Smooth muscle cell (in vitro differentiated cells): Measurements from ENCODE around the gene AIPL1. TPM values are rescaled to one million over a fixed set of nuclear protein-coding genes. Genes with fewer than 3 reads are reported as not detected.

ENCODE experiments used
- DNase-seq: peaks from one replicate; lab custom pipeline; 2025; ENCODE audit not compliant: unreplicated experiment; lab: John Stamatoyannopoulos, UW
- H2AFZ ChIP-seq: fragments of 200-600 bp; sonication (generic); 2 replicates; pipeline ENCODE4 v1.6.0; 2016; ENCODE audit warnings: antibody characterized with exemption, low read depth, mild to moderate bottlenecking
- H3F3A ChIP-seq: fragments of 200-600 bp; sonication (generic); 2 replicates; pipeline ENCODE4 v1.6.0; 2017; ENCODE audit warnings: antibody characterized with exemption, low read depth
- H3K27ac ChIP-seq: fragments of 200-600 bp; sonication (generic); 2 replicates; pipeline ENCODE4 v1.5.1; 2016; ENCODE audit warnings: low read depth, mild to moderate bottlenecking
- H3K27me3 ChIP-seq: fragments of 200-600 bp; sonication (generic); 2 replicates; pipeline ENCODE4 v1.6.1; 2016; ENCODE audit warnings: low read depth, mild to moderate bottlenecking
- H3K36me3 ChIP-seq: fragments of 200-600 bp; sonication (generic); 2 replicates; pipeline ENCODE4 v1.5.1; 2016; ENCODE audit warnings: low read depth
- H3K4me1 ChIP-seq: fragments of 200-600 bp; sonication (generic); 2 replicates; pipeline ENCODE4 v1.5.1; 2016; ENCODE audit warnings: low read depth
- H3K4me2 ChIP-seq: fragments of 200-600 bp; sonication (generic); 2 replicates; pipeline ENCODE4 v1.6.0; 2016; ENCODE audit warnings: mild to moderate bottlenecking
- H3K4me3 ChIP-seq: fragments of 200-600 bp; sonication (generic); 2 replicates; pipeline ENCODE4 v1.5.1; 2016; ENCODE audit warnings: mild to moderate bottlenecking
- H3K79me2 ChIP-seq: fragments of 200-600 bp; sonication (generic); 2 replicates; pipeline ENCODE4 v1.6.0; 2016; ENCODE audit warnings: low read depth, mild to moderate bottlenecking
- H3K9ac ChIP-seq: fragments of 200-600 bp; sonication (generic); 2 replicates; pipeline ENCODE4 v1.6.0; 2016; ENCODE audit warnings: low read depth
- H3K9me3 ChIP-seq: fragments of 200-600 bp; sonication (generic); replicated peaks from 2 replicates; pipeline ENCODE4 v1.5.1; 2016; ENCODE audit warnings: low read depth
- H4K20me1 ChIP-seq: fragments of 200-600 bp; sonication (generic); 2 replicates; pipeline ENCODE4 v1.6.0; 2016; ENCODE audit warnings: low read depth
- CTCF ChIP-seq: fragments of 200-600 bp; sonication (generic); IDR thresholded peaks from 2 replicates; pipeline ENCODE4 v1.5.1; 2017; ENCODE audit warnings: borderline replicate concordance, mild to moderate bottlenecking, antibody characterized with exemption; ENCODE audit not compliant: insufficient read depth, poor library complexity, severe bottlenecking
- WGBS: methylation state at CpG from one replicate; pipeline ENCODE4 v1.1.7; 2016; ENCODE audit warnings: low lambda C conversion rate; 5-methylcytosine and 5-hydroxymethylcytosine counted together
- polyA plus RNA-seq: library from polyadenylated mRNA; unstranded; fragments of >200 nt; fragmentation: Nextera tagmentation; extraction: Ambion mirVana; gene quantifications from 2 replicates; pipeline ENCODE4 v1.2.1, GENCODE V29; 2016
- total RNA-seq: library from RNA; depleted of rRNA; stranded (reverse); fragments of >200 nt; gene quantifications from 2 replicates; pipeline ENCODE4 v1.2.3, GENCODE V29; 2014

Gene AIPL1
- total and polyA plus RNA-seq, 2 experiments from 2014 or later, result not detected

- no peaks in the 10 kb centered on the region for H3K27me3 ChIP-seq
- no peak for TF ChIP-seq CTCF
- H3K4me2 ChIP-seq, result no peak overlapping the region
- no peaks in the 10 kb centered on the region for H3K79me2 ChIP-seq
- no peaks in the 10 kb centered on the region for H3K9me3 ChIP-seq
- no peak overlapping the region for H3K27ac ChIP-seq
- DNase-seq, result no peak
- WGBS, result 92% methylated on average over 25 of the region's 25 CpGs
- H4K20me1 ChIP-seq, result no peaks in the 10 kb centered on the region
- H2AFZ ChIP-seq, result no peak overlapping the region
- no peak overlapping the region for H3K9ac ChIP-seq
- H3F3A ChIP-seq, result no peaks in the 10 kb centered on the region
- no peak overlapping the region for H3K4me3 ChIP-seq
- H3K36me3 ChIP-seq, result no peaks in the 10 kb centered on the region
- H3K4me1 ChIP-seq, result peaks cover 5% of the 10 kb centered on the region
These were observed 8.4 kb downstream of the AIPL1 start for GRCh38 chr17:6426356-6427101.

- H2AFZ ChIP-seq, result no peak overlapping the region
- H3K36me3 ChIP-seq, result no peaks in the 10 kb centered on the region
- TF ChIP-seq CTCF, result no peak
- DNase-seq, result no peak
- H3K27me3 ChIP-seq, result peaks cover 4% of the 10 kb centered on the region
- no peaks in the 10 kb centered on the region for H3K9me3 ChIP-seq
- no peak overlapping the region for H3K4me3 ChIP-seq
- no peak overlapping the region for H3K4me2 ChIP-seq
- 91% methylated on average over 18 of the region's 18 CpGs for WGBS
- H3F3A ChIP-seq, result no peaks in the 10 kb centered on the region
- no peaks in the 10 kb centered on the region for H4K20me1 ChIP-seq
- no peaks in the 10 kb centered on the region for H3K79me2 ChIP-seq
- H3K27ac ChIP-seq, result no peak overlapping the region
- H3K4me1 ChIP-seq, result peaks cover 5% of the 10 kb centered on the region
- no peak overlapping the region for H3K9ac ChIP-seq
These were observed 9.5 kb downstream of the AIPL1 start for GRCh38 chr17:6425407-6425806.

- Histone ChIP-seq H3F3A (no peaks in the 10 kb centered on the region), H3K27me3 (peaks cover 7% of the 10 kb centered on the region), H3K36me3 (no peaks in the 10 kb centered on the region), H3K79me2 (no peaks in the 10 kb centered on the region), H2AFZ (no peak overlapping the region), H3K9me3 (no peaks in the 10 kb centered on the region), H3K27ac (no peak overlapping the region), H4K20me1 (no peaks in the 10 kb centered on the region), H3K9ac (no peak overlapping the region), H3K4me3 (no peak overlapping the region), H3K4me2 (no peak overlapping the region), H3K4me1 (no peaks in the 10 kb centered on the region)
- 90% methylated on average over 14 of the region's 14 CpGs for WGBS
- no peak for TF ChIP-seq CTCF
- no peak for DNase-seq
These were observed 11.0 kb downstream of the AIPL1 start for GRCh38 chr17:6423931-6424330.
